ENCODE data around the gene GABBR2.
"Not testable (repeated sequence)": the region's sequence is repeated elsewhere in the genome, so short reads cannot be mapped to it uniquely, and the experiment has no call there.

GABBR2 gene

GRCh38 chr9:98516205-98516896, 192.4 kb downstream of the GABBR2 start:
- no peak for DNase-seq (ENCODE audit: low read depth in 3 of 3)

GRCh38 chr9:98515506-98516204, 193.1 kb downstream of the GABBR2 start:
- DNase-seq (ENCODE audit: low read depth in 3 of 3) = no peak

- DNase-seq (ENCODE audit: low read depth in 3 of 3) = no peak
These were observed 193.9 kb downstream of the GABBR2 start for GRCh38 chr9:98514841-98515240.

- not testable (repeated sequence) for DNase-seq (ENCODE audit: low read depth in 3 of 3)
These were observed 200.4 kb downstream of the GABBR2 start for GRCh38 chr9:98508217-98508919.

GRCh38 chr9:98506422-98507054, 202.2 kb downstream of the GABBR2 start:
- no peak for DNase-seq (ENCODE audit: low read depth in 3 of 3)

- no peak for DNase-seq (ENCODE audit: low read depth in 3 of 3)
These were observed 204.1 kb downstream of the GABBR2 start for GRCh38 chr9:98504298-98505282.

GRCh38 chr9:98503867-98504266, 204.9 kb downstream of the GABBR2 start:
- DNase-seq (ENCODE audit: low read depth in 3 of 3) = no peak

GRCh38 chr9:98502976-98503325, 205.8 kb downstream of the GABBR2 start:
- no peak for DNase-seq (ENCODE audit: low read depth in 3 of 3)

GRCh38 chr9:98502311-98502975, 206.3 kb downstream of the GABBR2 start:
- DNase-seq (ENCODE audit: low read depth in 3 of 3) = no peak

- no peak for DNase-seq (ENCODE audit: low read depth in 3 of 3)
These were observed 206.9 kb downstream of the GABBR2 start for GRCh38 chr9:98501819-98502218.

- DNase-seq (ENCODE audit: low read depth in 3 of 3) = not testable (repeated sequence)
These were observed 207.5 kb downstream of the GABBR2 start for GRCh38 chr9:98501259-98501658.

- no peak for DNase-seq (ENCODE audit: low read depth in 3 of 3)
These were observed 208.3 kb downstream of the GABBR2 start for GRCh38 chr9:98500337-98500919.

- no peak for DNase-seq (ENCODE audit: low read depth in 3 of 3)
These were observed 213.2 kb downstream of the GABBR2 start for GRCh38 chr9:98495530-98495929.

- DNase-seq (ENCODE audit: low read depth in 3 of 3) = no peak
These were observed 213.9 kb downstream of the GABBR2 start for GRCh38 chr9:98494852-98495251.

GRCh38 chr9:98491828-98492227, 216.9 kb downstream of the GABBR2 start:
- no peak for DNase-seq (ENCODE audit: low read depth in 3 of 3)

- DNase-seq (ENCODE audit: low read depth in 3 of 3) = no peak
These were observed 217.5 kb downstream of the GABBR2 start for GRCh38 chr9:98491231-98491651.

GRCh38 chr9:98488571-98489312, 220.0 kb downstream of the GABBR2 start:
- DNase-seq (ENCODE audit: low read depth in 3 of 3) = no peak

GRCh38 chr9:98485706-98486105, 223.0 kb downstream of the GABBR2 start:
- no peak for DNase-seq (ENCODE audit: low read depth in 3 of 3)

- no peak for DNase-seq (ENCODE audit: low read depth in 3 of 3)
These were observed 224.6 kb downstream of the GABBR2 start for GRCh38 chr9:98484162-98484561.
